ENCODE results near the gene CFAP74. TPM values are rescaled to one million over a fixed set of nuclear protein-coding genes. Genes with fewer than 3 reads are reported as not detected.
A peak's percentile ranks its signal among the peaks of the same experiment; 100 is the strongest.

CFAP74 gene
- total and polyA plus RNA-seq, 2 of the 13 experiments (the other 11 are each of a cell fraction or from before 2014, with no cell fraction given) = 0.27 to 0.62 TPM

DNA sequence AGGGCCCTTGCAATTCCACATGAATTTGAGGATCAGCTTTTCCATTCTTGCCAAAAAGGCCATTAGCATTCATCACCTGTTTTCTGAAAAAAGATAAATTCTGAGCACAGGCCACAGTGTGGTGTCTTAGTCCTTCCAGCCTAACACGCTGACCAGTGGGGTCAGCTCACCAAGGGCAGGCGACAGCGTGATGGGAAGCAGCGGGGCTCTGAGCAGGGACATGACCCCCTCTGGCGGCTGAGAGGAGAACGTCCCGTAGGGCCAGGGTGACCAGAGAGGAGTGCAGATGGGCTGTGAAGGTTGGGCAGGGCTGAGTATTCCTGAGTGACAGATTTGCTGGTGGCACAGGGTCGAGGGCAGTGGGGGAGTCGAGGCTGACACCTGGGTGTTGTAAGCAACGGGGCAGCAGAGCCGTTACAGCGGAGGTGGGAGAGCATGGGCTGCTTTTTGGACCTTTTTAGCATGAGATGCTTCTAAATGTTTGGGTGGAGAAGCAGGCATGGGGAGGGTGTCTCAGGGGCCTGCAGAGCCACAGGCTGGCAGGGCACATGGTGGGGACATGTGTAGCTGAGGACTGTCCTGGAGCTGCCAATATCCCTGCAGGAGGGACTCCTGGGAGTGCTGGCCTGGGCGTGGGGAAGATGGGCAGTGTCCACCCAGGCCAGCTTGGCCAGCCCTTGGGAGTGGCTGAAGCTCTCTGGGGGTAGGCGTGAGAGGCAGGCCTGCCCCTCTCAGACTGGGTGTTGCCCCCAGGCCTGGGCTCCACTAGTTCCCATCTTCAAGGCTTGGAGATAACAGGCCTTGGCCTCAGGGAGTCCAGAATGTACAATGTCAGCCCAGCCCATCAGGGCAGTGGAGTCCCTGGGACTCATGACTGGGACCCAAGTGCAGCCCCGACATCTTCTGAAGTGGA, 97.1 kb downstream of the CFAP74 start (continued):
- TF ChIP-seq RXRB (CRISPR knock-in tag; IDR thresholded peaks at IDR 0.05; ENCODE audit: borderline replicate concordance) (peak; percentile 73; the same call in 1 of the 2 replicates), PRPF4 (IDR thresholded peaks at IDR 0.05; ENCODE audit: low read depth, low read length, poor library complexity, severe bottlenecking) (no peak), ZNF431 (CRISPR knock-in tag; IDR thresholded peaks at IDR 0.05; ENCODE audit: borderline replicate concordance, low read depth) (no peak), SRSF1 (optimal IDR thresholded peaks at IDR 0.05; ENCODE audit: low read depth, low read length) (no peak), ZNF354B (CRISPR knock-in tag; IDR thresholded peaks at IDR 0.05) (no peak), SIN3A (IDR thresholded peaks at IDR 0.05; ENCODE audit: borderline replicate concordance, low read depth, low read length) (no peak), EEA1 (CRISPR knock-in tag; IDR thresholded peaks at IDR 0.05; ENCODE audit: borderline replicate concordance) (0 out of 2 replicates have a peak, but pooled peaks have one; percentile 31), SATB2 (CRISPR knock-in tag; IDR thresholded peaks at IDR 0.05) (no peak), ZBTB7A (CRISPR knock-in tag; IDR thresholded peaks at IDR 0.05) (no peak), ZNF768 (CRISPR knock-in tag; IDR thresholded peaks at IDR 0.05) (peak; percentile 66), CCAR2 (optimal IDR thresholded peaks at IDR 0.05; ENCODE audit: low read depth, low read length) (no peak), HOXA5 (CRISPR knock-in tag; IDR thresholded peaks at IDR 0.05) (no peak), IRX3 (CRISPR knock-in tag; IDR thresholded peaks at IDR 0.05; ENCODE audit: borderline replicate concordance, low read depth) (no peak), NR2F2 (IDR thresholded peaks at IDR 0.05; ENCODE audit: borderline replicate concordance, low read depth) (no peak), ZFP37 (CRISPR knock-in tag; IDR thresholded peaks at IDR 0.05; ENCODE audit: borderline replicate concordance) (no peak; the same call in 1 of the 2 replicates), NBN (conservative IDR thresholded peaks at IDR 0.05) (no peak), PPARG (CRISPR knock-in tag; conservative IDR thresholded peaks at IDR 0.05) (peak; percentile 49; the same call in 1 of the 2 replicates), ZNF446 (CRISPR knock-in tag; IDR thresholded peaks at IDR 0.05) (no peak), NCOA5 (CRISPR knock-in tag; IDR thresholded peaks at IDR 0.05) (no peak), ZNF296 (CRISPR knock-in tag; conservative IDR thresholded peaks at IDR 0.05) (peak; percentile 95; the same call in 1 of the 2 replicates)
- TF ChIP-seq, protein P1, sequence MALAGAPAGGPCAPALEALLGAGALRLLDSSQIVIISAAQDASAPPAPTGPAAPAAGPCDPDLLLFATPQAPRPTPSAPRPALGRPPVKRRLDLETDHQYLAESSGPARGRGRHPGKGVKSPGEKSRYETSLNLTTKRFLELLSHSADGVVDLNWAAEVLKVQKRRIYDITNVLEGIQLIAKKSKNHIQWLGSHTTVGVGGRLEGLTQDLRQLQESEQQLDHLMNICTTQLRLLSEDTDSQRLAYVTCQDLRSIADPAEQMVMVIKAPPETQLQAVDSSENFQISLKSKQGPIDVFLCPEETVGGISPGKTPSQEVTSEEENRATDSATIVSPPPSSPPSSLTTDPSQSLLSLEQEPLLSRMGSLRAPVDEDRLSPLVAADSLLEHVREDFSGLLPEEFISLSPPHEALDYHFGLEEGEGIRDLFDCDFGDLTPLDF (CRISPR knock-in tag; IDR thresholded peaks at IDR 0.05) = no peak
- TF ChIP-seq, protein P2, sequence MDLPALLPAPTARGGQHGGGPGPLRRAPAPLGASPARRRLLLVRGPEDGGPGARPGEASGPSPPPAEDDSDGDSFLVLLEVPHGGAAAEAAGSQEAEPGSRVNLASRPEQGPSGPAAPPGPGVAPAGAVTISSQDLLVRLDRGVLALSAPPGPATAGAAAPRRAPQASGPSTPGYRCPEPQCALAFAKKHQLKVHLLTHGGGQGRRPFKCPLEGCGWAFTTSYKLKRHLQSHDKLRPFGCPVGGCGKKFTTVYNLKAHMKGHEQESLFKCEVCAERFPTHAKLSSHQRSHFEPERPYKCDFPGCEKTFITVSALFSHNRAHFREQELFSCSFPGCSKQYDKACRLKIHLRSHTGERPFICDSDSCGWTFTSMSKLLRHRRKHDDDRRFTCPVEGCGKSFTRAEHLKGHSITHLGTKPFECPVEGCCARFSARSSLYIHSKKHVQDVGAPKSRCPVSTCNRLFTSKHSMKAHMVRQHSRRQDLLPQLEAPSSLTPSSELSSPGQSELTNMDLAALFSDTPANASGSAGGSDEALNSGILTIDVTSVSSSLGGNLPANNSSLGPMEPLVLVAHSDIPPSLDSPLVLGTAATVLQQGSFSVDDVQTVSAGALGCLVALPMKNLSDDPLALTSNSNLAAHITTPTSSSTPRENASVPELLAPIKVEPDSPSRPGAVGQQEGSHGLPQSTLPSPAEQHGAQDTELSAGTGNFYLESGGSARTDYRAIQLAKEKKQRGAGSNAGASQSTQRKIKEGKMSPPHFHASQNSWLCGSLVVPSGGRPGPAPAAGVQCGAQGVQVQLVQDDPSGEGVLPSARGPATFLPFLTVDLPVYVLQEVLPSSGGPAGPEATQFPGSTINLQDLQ (CRISPR knock-in tag; IDR thresholded peaks at IDR 0.05) = no peak
- TF ChIP-seq, protein P3, sequence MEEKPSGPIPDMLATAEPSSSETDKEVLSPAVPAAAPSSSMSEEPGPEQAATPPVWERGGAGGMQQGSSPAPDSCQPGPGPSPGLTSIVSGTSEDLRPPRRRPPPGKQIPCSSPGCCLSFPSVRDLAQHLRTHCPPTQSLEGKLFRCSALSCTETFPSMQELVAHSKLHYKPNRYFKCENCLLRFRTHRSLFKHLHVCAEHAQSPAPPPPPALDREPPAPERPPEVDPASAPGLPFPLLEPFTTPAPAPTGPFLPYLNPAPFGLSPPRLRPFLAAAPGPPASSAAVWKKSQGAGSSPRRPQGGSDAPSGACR (CRISPR knock-in tag; IDR thresholded peaks at IDR 0.05) = no peak
- TF ChIP-seq, protein P4, sequence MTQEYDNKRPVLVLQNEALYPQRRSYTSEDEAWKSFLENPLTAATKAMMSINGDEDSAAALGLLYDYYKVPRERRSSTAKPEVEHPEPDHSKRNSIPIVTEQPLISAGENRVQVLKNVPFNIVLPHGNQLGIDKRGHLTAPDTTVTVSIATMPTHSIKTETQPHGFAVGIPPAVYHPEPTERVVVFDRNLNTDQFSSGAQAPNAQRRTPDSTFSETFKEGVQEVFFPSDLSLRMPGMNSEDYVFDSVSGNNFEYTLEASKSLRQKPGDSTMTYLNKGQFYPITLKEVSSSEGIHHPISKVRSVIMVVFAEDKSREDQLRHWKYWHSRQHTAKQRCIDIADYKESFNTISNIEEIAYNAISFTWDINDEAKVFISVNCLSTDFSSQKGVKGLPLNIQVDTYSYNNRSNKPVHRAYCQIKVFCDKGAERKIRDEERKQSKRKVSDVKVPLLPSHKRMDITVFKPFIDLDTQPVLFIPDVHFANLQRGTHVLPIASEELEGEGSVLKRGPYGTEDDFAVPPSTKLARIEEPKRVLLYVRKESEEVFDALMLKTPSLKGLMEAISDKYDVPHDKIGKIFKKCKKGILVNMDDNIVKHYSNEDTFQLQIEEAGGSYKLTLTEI (CRISPR knock-in tag; conservative IDR thresholded peaks at IDR 0.05) = no peak

All from HepG2 (cell line).